Trophoblast cell (in vitro differentiated cells and primary cell): Measurements from ENCODE around the gene CXCL12.

ENCODE experiments used
- DNase-seq, 2 donors: peaks; one replicate each; pipeline ENCODE4 v3.0.0-alpha.2; 2016
- H2AFZ ChIP-seq: 2 replicates; pipeline ENCODE4 v1.6.1; 2013; ENCODE audit warnings: low read length, moderate library complexity, mild to moderate bottlenecking; ENCODE audit not compliant: insufficient read depth, poor library complexity
- H2AK5ac ChIP-seq: 2 replicates; pipeline ENCODE4 v1.6.1; 2013; ENCODE audit warnings: mild to moderate bottlenecking, low read length
- H2BK120ac ChIP-seq: 2 replicates; pipeline ENCODE4 v1.6.1; 2013; ENCODE audit warnings: low read length, mild to moderate bottlenecking, moderate library complexity; ENCODE audit not compliant: insufficient read depth, poor library complexity
- H2BK12ac ChIP-seq: 2 replicates; pipeline ENCODE4 v1.6.1; 2013; ENCODE audit warnings: mild to moderate bottlenecking, low read length, moderate library complexity
- H2BK5ac ChIP-seq: 2 replicates; pipeline ENCODE4 v1.6.1; 2013; ENCODE audit warnings: low read length, low read depth, moderate library complexity, mild to moderate bottlenecking; ENCODE audit not compliant: poor library complexity
- H3K14ac ChIP-seq: 2 replicates; pipeline ENCODE4 v1.6.1; 2013; ENCODE audit warnings: mild to moderate bottlenecking, low read length
- H3K18ac ChIP-seq: 2 replicates; pipeline ENCODE4 v1.6.1; 2013; ENCODE audit warnings: mild to moderate bottlenecking, low read length
- H3K23ac ChIP-seq: 2 replicates; pipeline ENCODE4 v1.6.1; 2013; ENCODE audit warnings: low read length
- H3K27ac ChIP-seq: 2 replicates; pipeline ENCODE4 v1.5.1; 2013; ENCODE audit warnings: low read depth, mild to moderate bottlenecking, inconsistent platforms, low read length, moderate library complexity
- H3K27me3 ChIP-seq: 2 replicates; pipeline ENCODE4 v1.6.1; 2013; ENCODE audit warnings: inconsistent platforms, mild to moderate bottlenecking, low read length, moderate library complexity; ENCODE audit not compliant: insufficient read depth
- H3K36me3 ChIP-seq, 2 experiments: 1 replicate in 1 of 2; 2 replicates in 1 of 2; pipeline ENCODE4 v1.6.1; 2013; ENCODE audit warnings: low read length in 2 of 2, mild to moderate bottlenecking in 2 of 2, moderate library complexity in 1 of 2; ENCODE audit not compliant: insufficient read depth in 2 of 2, control insufficient read depth in 1 of 2
- H3K4ac ChIP-seq: 2 replicates; pipeline ENCODE4 v1.6.1; 2013; ENCODE audit warnings: low read depth, mild to moderate bottlenecking, low read length, moderate library complexity
- H3K4me1 ChIP-seq, 2 experiments: 1 replicate in 1 of 2; 2 replicates in 1 of 2; pipeline ENCODE4 v1.6.1; 2013; ENCODE audit warnings: low read length in 2 of 2, mild to moderate bottlenecking in 2 of 2, moderate library complexity in 1 of 2; ENCODE audit not compliant: insufficient read depth in 2 of 2, control insufficient read depth in 1 of 2
- H3K4me2 ChIP-seq: 2 replicates; pipeline ENCODE4 v1.6.1; 2013; ENCODE audit warnings: inconsistent platforms, mild to moderate bottlenecking, low read length, moderate library complexity
- H3K4me3 ChIP-seq: 2 replicates; pipeline ENCODE4 v1.5.1; 2013; ENCODE audit warnings: mild to moderate bottlenecking, low read depth, low read length, inconsistent platforms
- H3K79me1 ChIP-seq: one replicate; pipeline ENCODE4 v1.6.1; 2013; ENCODE audit warnings: low read length
- H3K79me2 ChIP-seq: 2 replicates; pipeline ENCODE4 v1.6.1; 2013; ENCODE audit warnings: low read length, mild to moderate bottlenecking; ENCODE audit not compliant: control insufficient read depth, insufficient read depth, poor library complexity
- H3K9ac ChIP-seq: 2 replicates; pipeline ENCODE4 v1.6.1; 2013; ENCODE audit warnings: mild to moderate bottlenecking, low read length
- H3K9me3 ChIP-seq: 2 replicates; pipeline ENCODE4 v1.6.1; 2013; ENCODE audit warnings: low read depth, mild to moderate bottlenecking, control low read depth, inconsistent platforms, low read length; ENCODE audit not compliant: insufficient read depth
- H4K12ac ChIP-seq: 2 replicates; pipeline ENCODE4 v1.6.1; 2013; ENCODE audit warnings: low read depth, mild to moderate bottlenecking, low read length, moderate library complexity
- H4K8ac ChIP-seq: 2 replicates; pipeline ENCODE4 v1.6.1; 2013; ENCODE audit warnings: low read depth, mild to moderate bottlenecking, low read length, moderate library complexity
- H4K91ac ChIP-seq: one replicate; pipeline ENCODE4 v1.6.1; 2013; ENCODE audit warnings: low read depth, mild to moderate bottlenecking, low read length, moderate library complexity
- WGBS: extraction: QIAGEN DNeasy Blood & Tissue Kit; methylation state at CpG from one replicate; pipeline ENCODE4 v1.1.7; 2013; ENCODE audit warnings: missing lambda C conversion rate; ENCODE audit not compliant: insufficient read length, insufficient coverage; ENCODE audit errors: extremely low coverage; 5-methylcytosine and 5-hydroxymethylcytosine counted together

The CXCL12 gene

GRCh38 chr10:44425466-44425865 is 40.6 kb upstream of the CXCL12 start:
- DNase-seq: no peak
- Histone ChIP-seq H3K79me2 (no peaks in the 10 kb centered on the region), H3K27me3 (no peaks in the 10 kb centered on the region), H3K4ac (no peak overlapping the region), H4K8ac (no peak overlapping the region), H3K4me2 (no peak overlapping the region), H2BK120ac (no peak overlapping the region), H3K14ac (no peak overlapping the region), H3K79me1 (no peaks in the 10 kb centered on the region), H2BK12ac (no peak overlapping the region), H4K12ac (no peak overlapping the region), H3K4me3 (no peak overlapping the region), H2BK5ac (no peak overlapping the region), H2AFZ (no peak overlapping the region), H3K9me3 (peaks cover 6% of the 10 kb centered on the region), H4K91ac (no peak overlapping the region), H3K18ac (no peak overlapping the region), H3K27ac (no peak overlapping the region), H3K36me3 (no peaks in the 10 kb centered on the region), H3K23ac (no peak overlapping the region), H3K4me1 (no peaks in the 10 kb centered on the region), H2AK5ac (no peak overlapping the region), H3K9ac (no peak overlapping the region)
- no CpG with 5 or more reads among the region's 8 CpGs for WGBS

- no peak for DNase-seq
- Histone ChIP-seq H3K4me1 (no peaks in the 10 kb centered on the region), H2BK12ac (no peak overlapping the region), H3K23ac (no peak overlapping the region), H4K91ac (no peak overlapping the region), H2BK120ac (no peak overlapping the region), H4K8ac (no peak overlapping the region), H3K9me3 (peaks cover 6% of the 10 kb centered on the region), H4K12ac (no peak overlapping the region), H3K79me1 (no peaks in the 10 kb centered on the region), H2BK5ac (no peak overlapping the region), H3K14ac (no peak overlapping the region), H3K4me2 (no peak overlapping the region), H3K27me3 (no peaks in the 10 kb centered on the region), H3K36me3 (no peaks in the 10 kb centered on the region), H3K79me2 (no peaks in the 10 kb centered on the region), H3K18ac (no peak overlapping the region), H3K4me3 (no peak overlapping the region), H3K27ac (no peak overlapping the region), H2AFZ (no peak overlapping the region), H2AK5ac (no peak overlapping the region), H3K9ac (no peak overlapping the region), H3K4ac (no peak overlapping the region)
- WGBS: no CpG with 5 or more reads among the region's 13 CpGs
These were observed 40.1 kb upstream of the CXCL12 start for GRCh38 chr10:44424957-44425356.

- no peak overlapping the region for H3K23ac ChIP-seq
- H3K9ac ChIP-seq: no peak overlapping the region
- no peak overlapping the region for H2BK5ac ChIP-seq
- no peak overlapping the region for H3K18ac ChIP-seq
- H2AK5ac ChIP-seq: no peak overlapping the region
- H3K4ac ChIP-seq: no peak overlapping the region
- H2AFZ ChIP-seq: no peak overlapping the region
- H3K4me1 ChIP-seq: no peaks in the 10 kb centered on the region
- H3K27me3 ChIP-seq: no peaks in the 10 kb centered on the region
- WGBS: no CpG with 5 or more reads among the region's 5 CpGs
- H3K36me3 ChIP-seq: no peaks in the 10 kb centered on the region
- no peak overlapping the region for H4K91ac ChIP-seq
- no peak overlapping the region for H3K4me2 ChIP-seq
- H4K8ac ChIP-seq: no peak overlapping the region
- peaks cover 6% of the 10 kb centered on the region for H3K9me3 ChIP-seq
- no peak overlapping the region for H3K27ac ChIP-seq
- no peak overlapping the region for H2BK120ac ChIP-seq
- DNase-seq: no peak
- no peaks in the 10 kb centered on the region for H3K79me2 ChIP-seq
- H4K12ac ChIP-seq: no peak overlapping the region
- H2BK12ac ChIP-seq: no peak overlapping the region
- no peak overlapping the region for H3K14ac ChIP-seq
- no peaks in the 10 kb centered on the region for H3K79me1 ChIP-seq
- H3K4me3 ChIP-seq: no peak overlapping the region
These were observed 39.4 kb upstream of the CXCL12 start for GRCh38 chr10:44424298-44424697.

- Histone ChIP-seq H2AK5ac (no peak overlapping the region), H2BK120ac (no peak overlapping the region), H3K4me3 (no peak overlapping the region), H4K12ac (no peak overlapping the region), H2BK5ac (no peak overlapping the region), H3K9ac (no peak overlapping the region), H4K8ac (no peak overlapping the region), H2BK12ac (no peak overlapping the region), H3K4ac (no peak overlapping the region), H4K91ac (no peak overlapping the region), H3K9me3 (peaks cover 6% of the 10 kb centered on the region), H3K36me3 (no peaks in the 10 kb centered on the region), H3K18ac (no peak overlapping the region), H3K4me1 (no peaks in the 10 kb centered on the region), H3K27me3 (no peaks in the 10 kb centered on the region), H3K27ac (no peak overlapping the region), H3K23ac (no peak overlapping the region), H2AFZ (no peak overlapping the region), H3K4me2 (no peak overlapping the region), H3K79me1 (no peaks in the 10 kb centered on the region), H3K14ac (no peak overlapping the region), H3K79me2 (no peaks in the 10 kb centered on the region)
- no CpG with 5 or more reads among the region's 8 CpGs for WGBS
- DNase-seq: no peak
These were observed 37.7 kb upstream of the CXCL12 start for GRCh38 chr10:44422570-44423101.
